T-helper 2 cell treated with Interferon-gamma antibody and Interleukin-4, amounts not matched to agents 100 ng/mL and 5 ng/mL, for 36 hours (primary cell): ENCODE measurements around the gene RELA. TPM values are rescaled to one million over a fixed set of nuclear protein-coding genes. Genes with fewer than 3 reads are reported as not detected.

Source experiments
- intact Hi-C: fragments of 100-400 bp; cut with micrococcal nuclease; formaldehyde crosslinking; loops from one replicate; pipeline ENCODE4 v1.15.1; 2023
- total RNA-seq: library from RNA; stranded (reverse); gene quantifications from 2 replicates; pipeline ENCODE4 v1.2.3, GENCODE V29; 2022

The RELA gene
- total RNA-seq, 1 donor from 2014 or later = 86.1 TPM

- intact Hi-C loops = loop anchor here (5.0 kb wide), 1 partner anchor 78 kb away; the partner anchor contains the start of genes FAM89B and ZNRD2
Observed at GRCh38 chr11:65649656-65650546, 12.8 kb downstream of the RELA start.

DNA sequence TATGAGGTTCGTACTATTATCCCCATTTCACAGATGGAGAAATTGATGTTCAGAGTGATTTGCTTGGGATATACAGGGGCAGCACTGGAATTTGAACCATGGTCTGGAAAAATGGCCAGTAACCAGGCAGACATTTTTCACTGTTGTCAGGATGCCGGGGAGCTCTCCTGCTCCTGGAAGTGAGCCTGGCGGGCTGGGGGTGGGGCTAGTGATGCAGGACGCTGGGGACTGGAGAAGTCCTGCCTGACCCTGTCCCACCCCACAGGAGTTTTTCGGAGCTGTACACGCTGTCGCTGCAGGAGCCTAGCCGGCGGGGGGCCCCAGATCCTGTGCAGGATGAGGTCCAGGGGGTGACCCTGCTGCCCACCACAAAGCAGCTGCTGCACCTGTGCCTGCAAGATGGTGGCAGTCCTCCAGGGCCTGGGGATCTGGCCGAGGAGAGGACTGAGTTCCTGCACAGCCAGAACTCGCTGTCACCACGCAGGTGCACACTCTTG, 13.7 kb downstream of the RELA start:
- intact Hi-C loops = no loop called here

DNA sequence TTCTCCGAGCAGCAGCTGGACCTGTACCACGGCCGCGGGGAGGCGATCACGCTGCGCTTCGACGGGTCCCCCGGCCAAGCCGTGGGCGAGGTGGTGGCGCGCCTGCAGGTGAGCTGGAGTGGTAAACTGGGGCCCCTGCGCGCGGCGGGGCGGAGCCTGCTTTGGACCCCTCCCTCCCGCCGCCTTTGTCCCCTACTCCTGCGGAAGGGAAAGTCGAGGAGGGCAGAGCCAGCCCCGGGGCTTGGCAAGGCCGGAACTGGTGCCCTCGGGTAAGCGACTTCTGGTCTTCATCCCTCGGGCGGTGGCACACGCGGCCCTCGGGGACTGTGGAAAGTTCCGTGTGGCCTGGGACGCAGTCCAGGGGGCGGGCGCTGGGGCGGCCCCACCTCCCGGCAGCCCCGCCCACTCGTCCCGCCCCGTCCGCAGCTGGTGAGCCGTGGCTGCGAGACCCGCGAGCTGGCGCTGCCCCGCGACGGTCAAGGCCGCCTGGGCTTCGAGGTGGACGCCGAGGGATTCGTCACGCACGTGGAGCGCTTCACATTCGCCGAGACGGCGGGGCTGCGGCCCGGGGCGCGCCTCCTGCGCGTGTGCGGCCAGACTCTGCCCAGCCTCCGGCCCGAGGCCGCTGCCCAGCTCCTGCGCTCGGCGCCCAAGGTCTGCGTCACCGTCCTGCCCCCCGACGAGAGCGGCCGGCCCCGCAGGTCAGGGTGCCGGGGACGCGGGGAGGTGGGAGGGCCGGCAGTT, 15.6 kb downstream of the RELA start:
- intact Hi-C loops = no loop called here

DNA sequence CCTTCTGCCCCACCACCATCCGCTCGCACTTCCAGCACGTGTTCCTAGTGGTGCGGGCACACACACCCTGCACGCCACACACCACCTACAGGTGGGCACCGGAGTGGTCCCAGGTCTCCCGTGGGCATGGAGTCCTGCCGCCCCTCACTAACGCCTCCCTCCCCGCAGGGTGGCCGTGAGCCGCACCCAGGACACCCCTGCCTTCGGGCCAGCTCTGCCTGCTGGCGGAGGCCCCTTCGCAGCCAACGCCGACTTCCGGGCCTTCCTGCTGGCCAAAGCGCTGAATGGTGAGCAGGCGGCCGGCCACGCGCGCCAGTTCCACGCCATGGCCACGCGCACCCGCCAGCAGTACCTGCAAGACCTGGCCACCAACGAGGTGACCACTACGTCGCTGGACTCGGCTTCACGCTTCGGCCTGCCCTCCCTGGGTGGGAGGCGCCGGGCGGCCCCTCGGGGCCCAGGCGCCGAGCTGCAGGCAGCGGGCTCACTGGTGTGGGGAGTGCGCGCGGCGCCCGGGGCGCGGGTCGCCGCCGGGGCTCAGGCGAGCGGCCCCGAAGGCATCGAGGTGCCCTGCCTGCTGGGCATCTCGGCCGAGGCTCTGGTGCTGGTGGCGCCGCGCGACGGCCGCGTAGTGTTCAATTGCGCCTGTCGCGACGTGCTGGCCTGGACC, 16.3 kb downstream of the RELA start:
- intact Hi-C loops = no loop called here

GRCh38 chr11:65645710-65646109, 17.0 kb downstream of the RELA start:
- intact Hi-C loops = no loop called here

DNA sequence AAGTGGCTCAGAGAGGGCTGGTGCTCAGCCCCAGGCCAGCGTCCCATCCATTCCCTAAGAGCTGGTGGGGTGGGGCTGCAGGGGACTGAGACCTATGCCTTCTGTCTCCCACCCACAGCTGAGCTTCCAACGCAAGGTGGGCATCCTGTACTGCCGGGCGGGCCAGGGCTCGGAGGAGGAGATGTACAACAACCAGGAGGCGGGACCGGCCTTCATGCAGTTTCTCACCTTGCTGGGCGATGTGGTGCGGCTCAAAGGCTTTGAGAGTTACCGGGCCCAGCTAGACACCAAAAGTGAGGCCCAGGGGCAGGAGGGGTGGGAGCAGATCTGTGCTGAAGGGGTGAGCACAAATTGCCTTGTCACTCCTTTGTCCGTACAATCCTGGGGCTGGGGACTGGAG, 17.9 kb downstream of the RELA start:
- intact Hi-C loops = no loop called here

- intact Hi-C loops = no loop called here
Observed at GRCh38 chr11:65643971-65644370, 18.7 kb downstream of the RELA start.

- intact Hi-C loops = no loop called here
Observed at GRCh38 chr11:65642014-65642671, 20.6 kb downstream of the RELA start.

GRCh38 chr11:65641297-65642013, 21.3 kb downstream of the RELA start:
- intact Hi-C loops = no loop called here

- intact Hi-C loops = no loop called here
Observed at GRCh38 chr11:65640483-65641296, 22.0 kb downstream of the RELA start.

DNA sequence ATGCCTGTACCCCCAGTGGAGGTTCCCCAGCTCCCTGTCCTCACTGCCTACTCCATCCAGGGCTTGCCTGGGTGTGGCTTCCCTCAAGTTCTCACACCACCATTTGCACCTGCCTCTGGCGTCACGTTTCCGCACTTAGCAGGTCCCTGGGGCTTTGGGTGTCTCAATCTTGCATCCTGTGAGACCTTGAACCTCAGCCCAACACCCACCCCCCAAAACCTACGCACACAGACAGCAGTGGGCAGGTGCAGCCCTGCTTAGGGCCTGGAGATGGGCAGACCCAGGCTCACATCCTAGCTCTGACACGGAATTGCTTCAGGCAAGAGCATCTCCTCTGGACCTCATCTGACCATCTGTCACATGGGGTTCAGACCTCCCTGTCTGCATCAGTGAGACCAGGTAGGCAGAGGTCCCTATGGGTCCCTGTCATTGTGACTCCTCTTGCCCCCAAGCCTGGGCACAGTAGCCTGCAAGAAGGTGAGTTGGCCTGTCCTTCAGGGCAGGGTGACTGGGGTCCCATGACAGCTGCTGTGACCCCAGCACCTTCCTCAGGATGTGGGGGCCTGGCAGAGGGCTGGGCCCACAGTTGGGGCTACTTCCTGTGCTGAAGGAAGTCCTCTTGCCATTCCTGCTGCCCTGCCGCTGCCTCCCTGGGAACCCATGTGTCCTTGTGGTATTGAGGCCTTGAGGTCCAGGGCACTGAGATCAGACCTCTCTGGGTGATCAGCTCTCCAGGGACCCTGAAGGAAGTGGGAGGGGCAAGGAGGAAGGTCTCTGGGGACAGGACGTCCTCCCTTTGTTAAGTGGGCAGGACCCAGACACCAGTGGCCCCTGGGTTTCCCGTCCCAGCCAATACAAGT, 22.9 kb downstream of the RELA start:
- intact Hi-C loops = loop anchor here (1.0 kb wide), 1 partner anchor 22 kb away; the partner anchor contains the start of gene RELA

DNA sequence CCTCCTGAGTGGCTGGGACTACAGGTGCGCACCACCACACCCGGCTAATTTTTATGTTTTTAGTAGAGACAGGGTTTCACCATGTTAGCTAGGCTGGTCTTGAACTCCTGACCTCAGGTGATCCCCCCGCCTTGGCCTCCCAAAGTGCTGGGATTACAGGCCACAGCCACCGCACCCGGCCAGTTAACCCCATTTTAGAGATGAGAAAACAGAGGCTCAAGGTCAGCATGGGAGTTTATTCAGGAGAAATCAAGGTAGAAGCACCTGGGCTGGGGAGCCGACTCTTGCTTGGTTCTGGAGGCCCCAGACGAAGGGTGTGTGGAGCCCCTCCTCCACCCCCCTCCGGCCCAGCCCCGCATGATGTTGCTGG, 23.5 kb downstream of the RELA start:
- intact Hi-C loops = loop anchor here (1.0 kb wide), 1 partner anchor 23 kb away; the partner anchor contains the start of gene RELA

DNA sequence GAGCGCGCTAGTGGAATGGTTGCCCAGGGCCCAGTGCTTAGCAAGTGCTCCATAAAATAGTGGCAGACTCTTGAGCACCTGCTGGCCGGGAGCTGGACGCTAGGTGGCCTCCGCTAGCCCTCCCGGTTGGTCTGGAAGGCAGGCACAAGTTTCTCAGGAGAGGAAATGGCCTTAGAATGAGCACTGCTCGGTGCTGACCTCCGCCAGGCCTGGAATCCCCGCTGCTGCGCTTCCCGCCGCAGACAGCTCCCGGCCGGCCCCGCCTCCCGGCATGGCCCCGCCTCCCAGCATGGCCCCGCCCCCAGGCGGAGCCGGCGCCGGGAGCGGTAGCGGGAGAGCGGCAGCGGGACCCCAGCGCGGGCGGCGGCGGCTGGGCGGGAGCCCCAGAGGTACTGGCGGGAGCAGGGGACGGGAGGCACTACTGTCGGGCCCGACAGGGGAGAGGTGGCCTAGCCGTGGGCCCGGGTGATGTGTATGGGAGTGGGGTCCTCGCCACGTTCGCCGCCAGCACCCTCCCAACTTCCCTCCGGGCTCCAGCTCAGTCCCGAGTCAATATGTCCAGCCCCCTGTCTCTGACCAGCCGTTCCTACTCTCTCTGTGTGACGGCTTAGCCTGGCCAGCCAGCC, 24.8 kb downstream of the RELA start, which contains the start of gene SIPA1:
TSS of gene SIPA1 (plus strand) at position 308 of the 626 bp plus-strand sequence. CDS start 2,821 bp downstream, outside the sequence.
- intact Hi-C loops = loop anchor here (1.0 kb wide), 2 partner anchors 14 to 23 kb away; partner anchors contain the start of gene PCNX3

- intact Hi-C loops = no loop called here
Observed at GRCh38 chr11:65637032-65637557, 25.6 kb downstream of the RELA start.

DNA sequence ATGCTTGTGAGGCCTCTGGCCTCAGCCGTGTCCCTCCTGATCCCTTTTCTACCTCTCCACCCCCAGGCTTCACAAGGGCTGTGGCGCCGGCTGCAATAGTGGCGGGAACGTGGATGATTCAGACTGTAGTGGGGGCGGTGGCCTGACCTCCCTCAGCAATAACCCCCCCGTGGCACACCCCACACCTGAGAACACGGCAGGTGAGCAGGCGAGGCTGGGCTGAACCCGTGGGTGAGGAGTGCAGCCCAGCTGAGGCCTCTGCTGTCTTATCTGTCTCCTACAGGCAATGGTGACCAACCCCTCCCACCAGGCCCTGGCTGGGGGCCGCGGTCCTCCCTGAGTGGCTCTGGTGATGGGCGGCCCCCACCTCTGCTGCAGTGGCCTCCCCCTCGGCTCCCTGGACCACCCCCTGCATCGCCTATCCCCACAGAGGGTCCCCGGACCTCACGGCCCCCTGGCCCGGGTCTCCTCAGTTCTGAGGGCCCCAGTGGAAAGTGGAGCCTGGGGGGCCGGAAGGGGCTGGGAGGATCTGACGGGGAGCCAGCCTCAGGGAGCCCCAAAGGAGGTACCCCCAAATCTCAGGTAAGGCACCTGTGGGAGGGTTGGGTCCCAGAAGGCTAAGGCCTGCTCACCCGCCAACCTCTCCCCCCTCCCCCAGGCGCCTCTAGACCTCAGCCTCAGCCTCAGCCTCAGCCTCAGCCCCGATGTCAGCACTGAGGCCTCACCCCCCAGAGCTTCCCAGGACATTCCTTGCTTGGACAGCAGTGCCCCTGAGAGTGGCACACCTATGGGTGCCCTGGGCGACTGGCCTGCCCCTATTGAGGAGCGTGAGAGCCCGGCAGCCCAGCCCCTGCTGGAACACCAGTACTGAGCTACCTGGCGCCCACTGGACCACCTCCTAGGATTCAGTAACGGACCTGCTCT, 26.3 kb downstream of the RELA start:
- intact Hi-C loops = no loop called here

- intact Hi-C loops = no loop called here
Observed at GRCh38 chr11:65634905-65635731, 27.6 kb downstream of the RELA start.
